HG03108 (cell line): ENCODE results near the gene KLF11.

Experiments used
- ATAC-seq: cut with Tn5 transposase; IDR thresholded peaks from one replicate; pipeline ENCODE4 v1.9.1; 2021; ENCODE audit warnings: moderate library complexity; ENCODE audit not compliant: unreplicated experiment

KLF11 gene

DNA sequence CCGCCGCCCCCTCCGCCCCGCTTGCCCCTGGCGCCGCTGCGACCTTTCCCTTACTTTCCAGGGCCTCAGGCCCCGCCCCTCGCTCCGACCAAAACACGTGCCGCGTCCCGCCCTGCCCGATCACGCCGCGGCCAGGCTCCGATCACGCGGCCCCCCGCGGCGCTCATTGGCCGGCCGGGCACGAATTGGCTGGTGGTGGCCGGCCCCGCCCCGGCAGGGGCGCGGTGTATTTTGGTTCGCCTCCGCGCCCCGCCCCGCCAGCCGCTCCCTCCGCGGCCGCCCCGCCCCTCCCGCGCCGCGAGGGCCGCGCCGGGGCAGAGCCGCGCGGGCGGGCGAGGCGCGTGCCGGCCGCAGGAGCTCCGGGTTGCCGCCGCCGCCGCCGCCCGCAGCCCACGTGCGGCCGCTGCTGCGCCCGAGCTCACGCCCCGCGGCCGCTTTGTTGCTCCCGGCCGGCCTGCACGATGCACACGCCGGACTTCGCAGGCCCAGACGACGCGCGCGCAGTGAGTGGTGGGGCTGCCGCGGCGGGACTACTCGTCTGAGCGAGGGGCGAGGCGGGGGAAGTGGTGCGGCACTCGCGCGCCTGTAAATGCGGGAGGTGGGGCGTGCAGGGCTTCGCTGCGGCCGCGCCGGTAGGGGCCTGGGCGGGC lies at the start of gene KLF11:
KLF11 (plus strand) TSS at position 295 of the 650 bp plus-strand sequence; CDS start at position 462, 167 bp downstream.
- peak; percentile 60 for ATAC-seq

GRCh38 chr2:9994462-9994861 lies 48.9 kb upstream of the KLF11 start:
- ATAC-seq = no peak

DNA sequence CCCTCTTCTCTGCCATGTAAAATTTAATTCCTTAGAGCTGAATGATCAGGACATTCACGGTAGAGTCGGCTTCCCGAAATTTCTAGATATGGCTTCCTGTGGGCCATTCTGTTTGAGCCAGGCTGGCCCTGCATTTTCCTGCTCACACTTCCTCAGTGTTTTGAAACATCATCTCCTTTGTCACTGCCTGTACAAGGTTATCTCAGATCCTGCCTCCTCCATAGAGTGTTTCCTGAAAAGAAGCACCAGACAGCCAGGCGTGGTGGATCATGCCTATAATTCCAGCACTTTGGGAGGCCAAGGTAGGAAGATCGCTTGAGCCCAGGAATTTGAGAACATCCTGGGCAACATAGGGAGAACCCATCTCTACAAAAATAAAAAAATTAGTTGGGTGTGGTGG lies 48.3 kb upstream of the KLF11 start:
- no peak for ATAC-seq

GRCh38 chr2:9996321-9996720 lies 47.0 kb upstream of the KLF11 start:
- ATAC-seq = no peak

DNA sequence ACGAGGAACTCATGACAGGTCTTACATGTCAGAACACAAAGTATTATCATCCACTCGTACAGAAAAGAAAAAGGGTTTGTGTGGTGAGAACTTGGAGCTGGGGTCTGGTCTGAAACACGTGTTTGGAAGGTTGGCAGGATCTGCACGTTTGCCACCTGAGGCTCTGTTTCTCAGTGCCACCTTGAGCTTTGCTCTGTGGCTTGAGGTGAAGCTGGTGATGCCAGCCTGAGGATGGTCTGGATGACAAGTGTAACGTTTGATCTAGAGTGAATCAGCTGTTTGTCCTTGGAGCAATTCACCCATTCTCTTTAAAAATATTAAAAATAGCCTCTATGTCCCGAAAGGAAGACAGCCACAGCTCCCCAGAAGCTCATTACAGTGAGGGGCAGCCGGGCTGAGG lies 45.4 kb upstream of the KLF11 start:
- ATAC-seq = no peak

GRCh38 chr2:9998916-9999654 lies 44.3 kb upstream of the KLF11 start:
- no peak for ATAC-seq

DNA sequence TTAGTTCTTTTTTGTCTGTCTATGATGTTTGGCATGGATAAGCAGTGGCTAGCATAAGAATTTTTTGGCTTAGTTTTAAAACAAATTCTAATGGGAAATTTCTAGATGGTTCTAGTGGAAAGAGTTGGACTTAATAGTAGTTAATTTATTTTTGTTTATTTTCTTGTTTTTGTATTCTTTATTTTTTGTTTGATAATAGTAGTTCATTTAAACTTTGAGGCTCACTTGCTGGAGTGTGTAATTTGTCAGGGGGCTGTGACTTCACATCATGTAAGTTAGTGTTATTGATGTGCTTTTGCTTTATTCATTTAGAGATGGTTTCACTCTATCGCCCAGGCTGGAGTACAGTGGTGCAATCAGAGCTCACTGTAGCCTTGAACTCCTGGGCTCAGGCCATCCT lies 43.7 kb upstream of the KLF11 start:
- no peak for ATAC-seq

- no peak for ATAC-seq
These were observed 42.8 kb upstream of the KLF11 start for GRCh38 chr2:10000541-10000940.

- ATAC-seq = no peak
These were observed 41.8 kb upstream of the KLF11 start for GRCh38 chr2:10001586-10001985.

DNA sequence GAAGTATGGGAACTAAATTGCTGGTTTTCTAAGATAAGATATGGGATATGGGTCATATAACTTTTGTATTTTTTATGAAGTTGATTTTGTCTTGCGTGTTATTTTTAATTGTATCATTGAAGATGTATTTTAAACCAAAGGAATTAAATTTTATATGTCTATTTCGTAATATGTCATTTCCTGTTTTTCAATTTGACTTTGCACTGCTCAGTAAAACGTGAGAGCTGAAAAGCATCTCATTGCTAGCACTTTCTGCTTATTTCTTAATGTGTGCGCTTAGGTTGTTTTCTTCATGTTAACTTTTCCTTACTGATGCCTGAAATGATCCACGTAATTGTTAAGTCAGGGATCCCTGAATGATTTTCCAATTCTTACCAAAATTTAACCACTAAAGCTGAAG lies 41.2 kb upstream of the KLF11 start:
- no peak for ATAC-seq

- no peak for ATAC-seq
These were observed 40.7 kb upstream of the KLF11 start for GRCh38 chr2:10002681-10003080.

GRCh38 chr2:10003206-10004125 lies 39.9 kb upstream of the KLF11 start:
- ATAC-seq = no peak

GRCh38 chr2:10004401-10004800 lies 38.9 kb upstream of the KLF11 start:
- no peak for ATAC-seq

- no peak for ATAC-seq
These were observed 38.5 kb upstream of the KLF11 start for GRCh38 chr2:10004836-10005235.

GRCh38 chr2:10005461-10006235 lies 37.7 kb upstream of the KLF11 start:
- ATAC-seq = no peak

DNA sequence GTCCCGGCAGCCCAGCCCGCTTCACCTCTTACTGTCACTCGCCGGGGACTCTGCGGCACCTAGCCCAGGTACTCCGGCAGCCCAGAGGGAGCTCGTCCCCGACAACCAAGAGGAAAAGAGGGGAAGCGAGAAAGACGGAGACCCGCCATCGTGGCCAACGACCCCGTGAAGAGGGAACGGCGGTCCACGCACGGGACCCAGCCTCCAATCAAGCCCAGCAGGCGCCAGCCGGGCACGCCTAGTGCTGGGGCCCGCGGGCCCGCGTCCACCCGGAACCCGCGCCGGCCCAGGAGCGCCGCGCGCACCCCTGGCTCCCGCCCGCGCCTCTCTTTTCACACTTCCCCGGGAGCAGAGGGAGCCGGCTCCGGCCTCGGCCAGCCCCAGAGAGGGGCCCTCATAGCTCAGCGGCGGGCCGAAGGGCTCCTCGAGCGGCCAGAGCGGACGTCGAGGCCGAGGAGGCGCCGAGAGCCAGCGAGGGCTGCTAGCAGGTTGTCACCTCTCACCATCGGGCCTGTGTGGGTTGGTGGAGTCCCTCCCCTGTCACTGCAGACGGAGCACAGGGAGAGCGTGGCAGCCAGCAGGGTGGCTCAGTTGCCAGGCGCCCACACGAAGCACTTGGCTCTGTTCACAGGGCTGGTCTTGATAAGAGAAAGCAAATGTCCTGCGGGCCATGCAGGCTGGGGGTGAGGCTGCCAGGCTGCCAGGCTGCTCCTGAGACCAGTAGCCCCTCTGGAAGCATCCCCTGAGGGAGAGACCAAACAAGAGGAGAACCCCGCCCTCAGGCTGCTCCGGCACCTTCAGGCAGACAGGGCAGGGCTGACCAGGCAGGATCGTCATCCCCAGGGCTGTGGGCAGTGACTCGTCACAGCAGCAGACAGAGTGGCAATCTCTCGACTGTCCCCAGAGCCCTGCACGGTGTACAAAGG lies 36.9 kb upstream of the KLF11 start:
- no peak for ATAC-seq

GRCh38 chr2:10007435-10007834 lies 35.9 kb upstream of the KLF11 start:
- no peak for ATAC-seq

DNA sequence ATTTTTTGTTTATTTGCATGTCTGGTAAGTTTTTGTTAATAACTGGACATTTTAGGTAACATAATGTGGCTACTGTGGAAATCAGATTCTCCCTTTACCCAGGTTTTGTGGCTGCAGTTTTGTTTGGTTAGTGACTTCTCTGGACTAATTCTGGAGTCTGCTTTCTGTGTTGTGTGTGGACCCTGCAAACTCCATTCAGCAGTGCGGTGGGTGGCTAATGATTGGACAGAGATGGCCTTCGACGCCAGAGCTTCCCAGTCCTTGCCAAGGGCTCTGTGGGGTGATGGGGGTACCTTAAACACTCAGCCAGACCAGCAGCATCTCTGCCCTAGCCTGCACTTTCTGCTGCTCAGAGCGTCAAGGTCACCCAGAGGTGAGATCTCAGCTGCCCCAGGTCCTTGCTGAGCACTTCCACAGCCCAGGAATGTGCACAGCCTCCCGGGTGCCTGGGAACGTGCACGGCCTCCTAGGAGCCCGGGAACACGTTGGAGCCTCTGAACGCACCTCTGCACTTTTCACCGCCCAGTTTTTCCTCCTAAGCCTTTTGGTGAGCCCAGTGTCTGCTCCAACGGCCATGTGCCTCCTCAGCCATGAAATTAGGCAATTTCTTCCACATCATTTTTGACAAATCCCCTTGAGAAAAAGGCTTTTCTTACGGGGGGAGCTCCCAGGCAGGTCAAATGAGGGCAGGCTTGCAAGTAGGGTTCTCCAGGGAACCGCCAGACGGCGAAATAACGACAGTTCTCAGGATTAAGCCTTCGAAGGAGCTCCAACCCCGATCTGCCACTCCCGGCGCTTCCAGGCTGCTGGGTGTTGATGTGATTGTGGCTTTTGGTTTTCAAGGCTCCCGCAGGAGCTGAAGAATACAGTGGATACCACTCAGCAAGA lies 35.2 kb upstream of the KLF11 start:
- ATAC-seq = no peak

DNA sequence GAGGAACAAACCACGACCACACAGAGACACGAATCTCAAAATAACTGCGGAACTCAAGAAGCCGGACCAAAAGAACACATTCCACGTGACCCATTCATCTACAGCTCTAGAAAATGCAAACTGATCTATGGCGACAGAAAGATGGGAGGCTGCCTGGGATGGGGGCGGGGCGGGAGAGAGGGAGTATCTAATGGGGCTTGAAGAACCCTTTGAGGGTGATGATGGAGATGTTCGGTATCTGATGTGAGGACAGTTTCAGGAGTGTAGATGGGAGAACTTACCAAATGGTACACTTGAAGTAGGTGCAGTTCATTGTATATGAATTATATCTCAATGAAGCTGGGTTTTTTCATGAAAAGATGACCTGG lies 34.6 kb upstream of the KLF11 start:
- no peak for ATAC-seq
